Transverse colon (tissue), 4 donors: ENCODE data around the gene TPD52L1. TPM values are rescaled to one million over a fixed set of nuclear protein-coding genes. Genes with fewer than 3 reads are reported as not detected.

Experiments used
- DNase-seq: peaks from one replicate; pipeline ENCODE4 v3.0.0-alpha.2; 2019
- H3K27ac ChIP-seq, 4 donors: fragments of 200-600 bp; sonication (generic); 2 replicates each; pipeline ENCODE4 v1.5.1; 2016 to 2018; ENCODE audit warnings: inconsistent platforms in 4 of 4
- H3K27me3 ChIP-seq: fragments of 200-600 bp; sonication (generic); 2 replicates; pipeline ENCODE4 v1.5.1; 2017; ENCODE audit warnings: inconsistent platforms
- H3K36me3 ChIP-seq, 4 donors: fragments of 200-600 bp; sonication (generic); 2 replicates each; pipeline ENCODE4 v1.5.1; 2017 to 2019; ENCODE audit warnings: inconsistent platforms in 4 of 4
- H3K4me1 ChIP-seq, 4 donors: fragments of 200-600 bp; sonication (generic); 2 replicates each; pipeline ENCODE4 v1.5.1; 2017 to 2020; ENCODE audit warnings: inconsistent platforms in 4 of 4
- H3K4me3 ChIP-seq, 4 donors: fragments of 200-600 bp; sonication (generic); 1 replicate in 1 of 4; 2 replicates in 3 of 4; pipeline versions ENCODE4 v1.5.1 to v1.6.1; 2017 to 2019; ENCODE audit warnings: inconsistent platforms in 4 of 4
- H3K9me3 ChIP-seq, 2 donors: fragments of 200-600 bp; sonication (generic); 2 replicates each; pipeline ENCODE4 v1.5.1; 2017 to 2019; ENCODE audit warnings: inconsistent platforms in 2 of 2
- CTCF ChIP-seq, 5 experiments: fragments of 200-600 bp in 3 of 5; fragments of 450-650 bp in 2 of 5; sonication (generic) in 3 of 5; IDR thresholded peaks; 1 replicate in 2 of 5; 2 replicates in 3 of 5; pipeline ENCODE4 v1.5.1; 2016 to 2017; ENCODE audit warnings: antibody characterized with exemption in 5 of 5, inconsistent platforms in 3 of 5, mild to moderate bottlenecking in 2 of 5, moderate library complexity in 1 of 5
- EP300 ChIP-seq: sonication (generic); formaldehyde crosslinking; IDR thresholded peaks from one replicate; pipeline ENCODE4 v1.6.1; 2017; ENCODE audit warnings: antibody characterized with exemption, low read depth
- POLR2A ChIP-seq: fragments of 450-650 bp; IDR thresholded peaks from one replicate; pipeline ENCODE4 v1.6.1; 2016; ENCODE audit warnings: antibody characterized with exemption, mild to moderate bottlenecking, moderate library complexity
- POLR2AphosphoS5 ChIP-seq, 3 donors: sonication (generic); formaldehyde crosslinking; IDR thresholded peaks; one replicate each; pipeline ENCODE4 v1.6.1; 2016; ENCODE audit warnings: antibody characterized with exemption in 3 of 3
- WGBS, 2 donors: methylation state at CpG; one replicate each; pipeline ENCODE4 v1.1.5; 2018; ENCODE audit warnings: low coverage in 1 of 2; 5-methylcytosine and 5-hydroxymethylcytosine counted together
- in situ Hi-C, 4 donors: fragments of 200-750 bp; cut with MboI; loops; one replicate each; pipeline versions ENCODE4 v1.15.0 to v1.15.1; 2017; ENCODE audit warnings: low sequenced_read_pairs in 3 of 4, low pct_ligation_motif_present in 1 of 4, low pct_unique_long_range_greater_than_20kb in 1 of 4
- intact Hi-C: fragments of 100-400 bp; cut with DNase I; formaldehyde crosslinking; loops from one replicate; pipeline ENCODE4 v1.15.1; 2023; ENCODE audit warnings: low total_unique reads
- total RNA-seq, 4 donors: library from RNA; depleted of rRNA; stranded (reverse); fragments of >200 nt; gene quantifications; one replicate each; pipeline ENCODE4 v1.1.0, GENCODE V29; 2016

Gene TPD52L1
- total RNA-seq, 4 donors from 2014 or later = 2.6 to 96.5 (median 25.2) TPM

GRCh38 chr6:125211352-125211751 is 57.8 kb downstream of the TPD52L1 start:
- H3K27me3 ChIP-seq = no peaks in the 10 kb centered on the region
- TF ChIP-seq EP300 (no peak), CTCF (IDR thresholded peaks at IDR 0.05) (no peak), POLR2AphosphoS5 (IDR thresholded peaks at IDR 0.05) (no peak), POLR2A (no peak)
- intact Hi-C loops (no loop called here), in situ Hi-C loops (no loop called here)
- H3K27ac ChIP-seq = no peak overlapping the region
- H3K4me1 ChIP-seq = no peaks in the 10 kb centered on the region
- 91 to 95% methylated on average over 6 of the region's 6 CpGs for WGBS, 2 donors
- no peaks in the 10 kb centered on the region for H3K36me3 ChIP-seq
- DNase-seq = no peak
- no peak overlapping the region for H3K4me3 ChIP-seq
- H3K9me3 ChIP-seq = no peaks in the 10 kb centered on the region

- TF ChIP-seq EP300 = no peak
- TF ChIP-seq POLR2A = no peak
- TF ChIP-seq POLR2AphosphoS5 (IDR thresholded peaks at IDR 0.05) = no peak
- TF ChIP-seq CTCF (IDR thresholded peaks at IDR 0.05) = no peak
- in situ Hi-C loops (no loop called here), intact Hi-C loops (no loop called here)
- 88% methylated on average over 2 of the region's 2 CpGs; no CpG with 5 or more reads in 1 of the 2 donors for WGBS, 2 donors
- H3K9me3 ChIP-seq = no peaks in the 10 kb centered on the region
- H3K27ac ChIP-seq = no peak overlapping the region
- H3K4me3 ChIP-seq = no peak overlapping the region
- H3K4me1 ChIP-seq = no peaks in the 10 kb centered on the region
- no peak for DNase-seq
- H3K27me3 ChIP-seq = no peaks in the 10 kb centered on the region
- H3K36me3 ChIP-seq = no peaks in the 10 kb centered on the region
Observed at GRCh38 chr6:125212377-125212776, 58.8 kb downstream of the TPD52L1 start.

GRCh38 chr6:125213939-125214338 is 60.4 kb downstream of the TPD52L1 start:
- H3K9me3 ChIP-seq = no peaks in the 10 kb centered on the region
- H3K27ac ChIP-seq = no peak overlapping the region
- no peaks in the 10 kb centered on the region for H3K4me1 ChIP-seq
- intact Hi-C loops = no loop called here
- H3K4me3 ChIP-seq = no peak overlapping the region
- no peak for TF ChIP-seq CTCF (IDR thresholded peaks at IDR 0.05)
- TF ChIP-seq POLR2AphosphoS5 (IDR thresholded peaks at IDR 0.05) = no peak
- TF ChIP-seq EP300 = no peak
- no peak for TF ChIP-seq POLR2A
- WGBS, 2 donors = 90 to 95% methylated on average over 3 of the region's 3 CpGs
- no peaks in the 10 kb centered on the region for H3K27me3 ChIP-seq
- DNase-seq = no peak
- H3K36me3 ChIP-seq = no peaks in the 10 kb centered on the region
- in situ Hi-C loops = no loop called here

- in situ Hi-C loops = no loop called here
- intact Hi-C loops = no loop called here
- H3K9me3 ChIP-seq = no peaks in the 10 kb centered on the region
- no peak for TF ChIP-seq POLR2A
- TF ChIP-seq POLR2AphosphoS5 (IDR thresholded peaks at IDR 0.05) = no peak
- no peak for TF ChIP-seq CTCF (IDR thresholded peaks at IDR 0.05)
- TF ChIP-seq EP300 = no peak
- no peak overlapping the region for H3K4me3 ChIP-seq
- no peak overlapping the region for H3K27ac ChIP-seq
- H3K27me3 ChIP-seq = no peaks in the 10 kb centered on the region
- no peak for DNase-seq
- H3K36me3 ChIP-seq = no peaks in the 10 kb centered on the region
- peaks cover 0 to 5% (median 0%) of the 10 kb centered on the region in 4 donors for H3K4me1 ChIP-seq
- WGBS, 2 donors = 91 to 94% methylated on average over 4 of the region's 4 CpGs
Observed at GRCh38 chr6:125215252-125215819, 61.8 kb downstream of the TPD52L1 start.
